ENCODE measurements around the gene SMAD5. TPM values are rescaled to one million over a fixed set of nuclear protein-coding genes. Genes with fewer than 3 reads are reported as not detected.
A peak's percentile ranks its signal among the peaks of the same experiment; 100 is the strongest.

Gene SMAD5
- 10 to 100 TPM; 27.4 to 76.6 (median 54.7) TPM for total RNA-seq
- polyA plus RNA-seq = 10 to 100 TPM in 1 of 3 donors, 1 to 10 TPM in 2; 6.4 to 31.9 (median 6.9) TPM
- long read RNA-seq, donor 1, full-length matches to known transcripts = 4 of 9 reads
- long read RNA-seq, donor 1, partial matches to known transcripts = 5 of 9 reads
- long read RNA-seq, donor 1, other reads (novel, unspliced or antisense) = 0 of 9 reads
- long read RNA-seq, donor 2, full-length matches to known transcripts = 3 of 8 reads
- long read RNA-seq, donor 2, partial matches to known transcripts = 5 of 8 reads
- long read RNA-seq, donor 2, other reads (novel, unspliced or antisense) = 0 of 8 reads
- long read RNA-seq, donor 3, full-length matches to known transcripts = 3 of 9 reads
- long read RNA-seq, donor 3, partial matches to known transcripts = 6 of 9 reads
- long read RNA-seq, donor 3, other reads (novel, unspliced or antisense) = 0 of 9 reads
- long read RNA-seq, donor 4, full-length matches to known transcripts = 2 of 11 reads
- long read RNA-seq, donor 4, partial matches to known transcripts = 3 of 11 reads
- long read RNA-seq, donor 4, other reads (novel, unspliced or antisense) = 6 of 11 reads
- long read RNA-seq, donor 5, full-length matches to known transcripts = 5 of 11 reads
- long read RNA-seq, donor 5, partial matches to known transcripts = 5 of 11 reads
- long read RNA-seq, donor 5, other reads (novel, unspliced or antisense) = 1 of 11 reads
- long read RNA-seq, donor 6, full-length matches to known transcripts = 3 of 5 reads
- long read RNA-seq, donor 6, partial matches to known transcripts = 1 of 5 reads
- long read RNA-seq, donor 6, other reads (novel, unspliced or antisense) = 1 of 5 reads
- long read RNA-seq, donor 7, partial matches to known transcripts = 0 of 1 reads
- long read RNA-seq, donor 7, other reads (novel, unspliced or antisense) = 0 of 1 reads
- long read RNA-seq, donor 8, full-length matches to known transcripts = 7 of 7 reads
- long read RNA-seq, donor 8, partial matches to known transcripts = 0 of 7 reads
- long read RNA-seq, donor 8, other reads (novel, unspliced or antisense) = 0 of 7 reads
- long read RNA-seq, donor 9, partial matches to known transcripts = 0 of 2 reads
- long read RNA-seq, donor 9, other reads (novel, unspliced or antisense) = 0 of 2 reads
- long read RNA-seq, donor 10, full-length matches to known transcripts = 3 of 3 reads
- long read RNA-seq, donor 10, partial matches to known transcripts = 0 of 3 reads
- long read RNA-seq, donor 10, other reads (novel, unspliced or antisense) = 0 of 3 reads

DNA sequence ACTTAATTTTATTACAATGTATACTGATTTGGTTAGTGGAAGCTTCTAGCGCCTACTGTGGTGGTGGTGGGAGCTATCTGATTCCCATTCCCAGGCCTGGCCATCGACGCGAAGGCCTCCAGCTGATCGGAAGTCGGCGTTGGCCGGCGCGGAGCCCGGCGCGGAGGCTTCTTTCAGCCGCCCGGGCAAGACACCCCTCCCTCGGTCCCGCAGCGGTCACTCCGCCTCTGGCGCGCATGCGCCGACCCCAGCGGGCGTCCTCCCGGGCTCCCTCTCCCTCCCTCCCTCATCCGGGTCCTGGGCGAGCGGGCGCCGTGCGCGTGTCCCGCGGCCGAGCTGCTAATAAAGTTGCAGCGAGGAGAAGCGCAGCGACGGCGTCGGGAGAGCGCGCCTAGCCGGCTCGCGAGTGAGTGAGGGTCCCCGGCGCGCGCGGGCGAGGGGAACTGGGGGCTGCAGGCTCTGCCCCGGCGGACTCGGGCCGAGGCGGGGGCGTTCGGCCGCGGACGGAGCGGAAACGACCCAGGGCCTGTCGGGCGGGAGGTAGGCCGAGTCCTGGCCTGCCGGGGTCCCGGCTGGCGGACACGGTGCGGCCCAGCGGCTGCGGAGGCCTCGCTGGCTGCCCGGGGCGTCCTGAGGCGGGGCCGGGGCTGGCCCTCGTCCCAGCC is at the start of gene SMAD5:
Gene SMAD5, plus strand, starts transcription at position 289 of the 665 bp plus-strand sequence. CDS start 20,916 bp downstream, outside the sequence.
- peak; percentile 95 to 97 (median 97) for DNase-seq
- 0 to 1% (median 1%) methylated on average over 32 to 81 of the region's 81 CpGs for WGBS, 4 donors
- Histone ChIP-seq H3K27me3 (no peaks in the 10 kb centered on the region), H3K36me3 (replicated peaks in 1 of 2) (no peaks in the 10 kb centered on the region), H3K9me3 (replicated peaks in 1 of 3) (no peaks in the 10 kb centered on the region), H3K4me3 (peak within 1 kb of the TSS; percentile 32 to 93 (median 58)), H3K4me1 (replicated peaks in 1 of 2) (peaks cover 6 to 30% of the 10 kb centered on the region in 2 donors), H3K27ac (peak within 1 kb of the TSS; percentile 89 to 99 (median 97))
- TF ChIP-seq, protein P1, sequence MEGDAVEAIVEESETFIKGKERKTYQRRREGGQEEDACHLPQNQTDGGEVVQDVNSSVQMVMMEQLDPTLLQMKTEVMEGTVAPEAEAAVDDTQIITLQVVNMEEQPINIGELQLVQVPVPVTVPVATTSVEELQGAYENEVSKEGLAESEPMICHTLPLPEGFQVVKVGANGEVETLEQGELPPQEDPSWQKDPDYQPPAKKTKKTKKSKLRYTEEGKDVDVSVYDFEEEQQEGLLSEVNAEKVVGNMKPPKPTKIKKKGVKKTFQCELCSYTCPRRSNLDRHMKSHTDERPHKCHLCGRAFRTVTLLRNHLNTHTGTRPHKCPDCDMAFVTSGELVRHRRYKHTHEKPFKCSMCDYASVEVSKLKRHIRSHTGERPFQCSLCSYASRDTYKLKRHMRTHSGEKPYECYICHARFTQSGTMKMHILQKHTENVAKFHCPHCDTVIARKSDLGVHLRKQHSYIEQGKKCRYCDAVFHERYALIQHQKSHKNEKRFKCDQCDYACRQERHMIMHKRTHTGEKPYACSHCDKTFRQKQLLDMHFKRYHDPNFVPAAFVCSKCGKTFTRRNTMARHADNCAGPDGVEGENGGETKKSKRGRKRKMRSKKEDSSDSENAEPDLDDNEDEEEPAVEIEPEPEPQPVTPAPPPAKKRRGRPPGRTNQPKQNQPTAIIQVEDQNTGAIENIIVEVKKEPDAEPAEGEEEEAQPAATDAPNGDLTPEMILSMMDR (IDR thresholded peaks at IDR 0.05) = no peak
- TF ChIP-seq POLR2A (IDR thresholded peaks at IDR 0.05) = peak; percentile 75 to 78
- intact Hi-C loops (cut with DNase I) = no loop called here

GRCh38 chr5:136084698-136085097 is 47.9 kb upstream of the SMAD5 start:
- TF ChIP-seq POLR2A (IDR thresholded peaks at IDR 0.05) = no peak
- TF ChIP-seq, protein P1 (IDR thresholded peaks at IDR 0.05) = no peak
- peaks cover 5 to 16% of the 10 kb centered on the region in 2 donors for H3K4me1 ChIP-seq (replicated peaks in 1 of 2)
- intact Hi-C loops (cut with DNase I) = loop anchor here (5.0 to 10.0 kb wide), 2 partner anchors 140 to 197 kb away; no protein-coding TSS in a partner anchor
- H3K27ac ChIP-seq = no peak overlapping the region
- H3K9me3 ChIP-seq (replicated peaks in 1 of 3) = no peaks in the 10 kb centered on the region
- H3K36me3 ChIP-seq (replicated peaks in 1 of 2) = no peaks in the 10 kb centered on the region
- no peak overlapping the region for H3K4me3 ChIP-seq
- DNase-seq = peak in 4 of 7 donors; percentile 29 to 45 (median 31)
- 81 to 91% (median 89%) methylated on average over 1 of the region's 1 CpG for WGBS, 4 donors
- H3K27me3 ChIP-seq = no peaks in the 10 kb centered on the region

- no peaks in the 10 kb centered on the region for H3K36me3 ChIP-seq (replicated peaks in 1 of 2)
- DNase-seq = no peak
- intact Hi-C loops (cut with DNase I) = loop anchor here in 1 of 2 donors (10.0 kb wide), 1 partner anchor 142 kb away; no protein-coding TSS in a partner anchor
- H3K27me3 ChIP-seq = no peaks in the 10 kb centered on the region
- H3K27ac ChIP-seq = no peak overlapping the region
- H3K4me1 ChIP-seq (replicated peaks in 1 of 2) = peaks cover 5 to 24% of the 10 kb centered on the region in 2 donors
- no peak for TF ChIP-seq POLR2A (IDR thresholded peaks at IDR 0.05)
- TF ChIP-seq, protein P1 (IDR thresholded peaks at IDR 0.05) = no peak
- H3K9me3 ChIP-seq (replicated peaks in 1 of 3) = no peaks in the 10 kb centered on the region
- 81 to 85% (median 84%) methylated on average over 5 of the region's 5 CpGs for WGBS, 4 donors
- no peak overlapping the region for H3K4me3 ChIP-seq
These were observed 45.7 kb upstream of the SMAD5 start for GRCh38 chr5:136086783-136087566.
